ENCODE results near the gene TCF12.

- TF ChIP-seq CTCF (IDR thresholded peaks at IDR 0.05; ENCODE audit: insufficient read depth, low read depth, low read length) (no peak), EZH2 (IDR thresholded peaks at IDR 0.05; ENCODE audit: insufficient read depth, low read length) (no peak)
These were observed 111.6 kb downstream of the TCF12 start for GRCh38 chr15:57030011-57030410.
